Coronary artery (tissue), 2 donors: Measurements from ENCODE around the gene TRAF1.

ENCODE experiments used
- DNase-seq: peaks from one replicate; pipeline ENCODE4 v3.0.0-alpha.2; 2017; ENCODE audit warnings: low spot score
- H3K27ac ChIP-seq, 2 donors: fragments of 200-600 bp; sonication (generic); one replicate each; pipeline ENCODE4 v1.5.1; 2016 to 2019
- H3K4me3 ChIP-seq: fragments of 200-600 bp; sonication (generic); 2 replicates; pipeline ENCODE4 v1.5.1; 2016; ENCODE audit warnings: mild to moderate bottlenecking, moderate library complexity
- TF ChIP-seq, protein P1 (sequence below): fragments of 200-600 bp; sonication (generic); IDR thresholded peaks from one replicate; pipeline ENCODE4 v1.5.1; 2019; ENCODE audit warnings: antibody characterized with exemption

Gene TRAF1

DNA sequence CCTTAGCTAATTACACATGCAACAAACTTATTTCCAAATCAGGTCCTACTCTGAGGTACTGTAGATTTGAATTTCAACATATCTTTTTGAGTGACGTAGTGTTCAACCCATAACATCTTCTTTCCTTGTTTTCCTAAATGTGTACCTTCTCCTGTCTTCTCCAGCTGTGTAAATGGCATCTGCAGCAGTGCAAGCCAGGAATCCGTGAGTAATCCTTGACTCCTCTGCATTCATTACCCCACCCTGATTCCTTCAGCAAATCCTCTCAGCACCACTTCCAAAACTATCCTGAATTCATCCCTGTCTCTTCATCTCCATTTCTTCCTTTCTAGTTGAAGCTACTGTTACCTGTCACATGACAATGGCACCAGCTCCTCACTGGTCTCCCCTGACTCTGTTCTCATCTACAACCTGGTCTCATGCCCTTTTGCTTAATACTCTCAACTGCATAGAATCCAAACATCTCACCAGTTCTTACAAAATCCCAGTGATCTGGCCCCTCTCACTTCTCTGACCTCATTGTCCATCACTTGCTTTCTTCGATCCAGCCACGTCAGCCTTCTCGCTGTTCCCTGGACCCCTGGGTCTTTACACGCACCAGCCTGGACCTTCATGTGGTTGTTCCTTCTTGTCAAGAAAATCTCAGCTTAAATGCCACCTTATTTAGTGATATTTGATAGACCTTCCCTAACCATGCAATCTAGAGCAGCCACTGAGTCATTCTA is 14.6 kb upstream of the TRAF1 start:
- TF ChIP-seq, protein P1, sequence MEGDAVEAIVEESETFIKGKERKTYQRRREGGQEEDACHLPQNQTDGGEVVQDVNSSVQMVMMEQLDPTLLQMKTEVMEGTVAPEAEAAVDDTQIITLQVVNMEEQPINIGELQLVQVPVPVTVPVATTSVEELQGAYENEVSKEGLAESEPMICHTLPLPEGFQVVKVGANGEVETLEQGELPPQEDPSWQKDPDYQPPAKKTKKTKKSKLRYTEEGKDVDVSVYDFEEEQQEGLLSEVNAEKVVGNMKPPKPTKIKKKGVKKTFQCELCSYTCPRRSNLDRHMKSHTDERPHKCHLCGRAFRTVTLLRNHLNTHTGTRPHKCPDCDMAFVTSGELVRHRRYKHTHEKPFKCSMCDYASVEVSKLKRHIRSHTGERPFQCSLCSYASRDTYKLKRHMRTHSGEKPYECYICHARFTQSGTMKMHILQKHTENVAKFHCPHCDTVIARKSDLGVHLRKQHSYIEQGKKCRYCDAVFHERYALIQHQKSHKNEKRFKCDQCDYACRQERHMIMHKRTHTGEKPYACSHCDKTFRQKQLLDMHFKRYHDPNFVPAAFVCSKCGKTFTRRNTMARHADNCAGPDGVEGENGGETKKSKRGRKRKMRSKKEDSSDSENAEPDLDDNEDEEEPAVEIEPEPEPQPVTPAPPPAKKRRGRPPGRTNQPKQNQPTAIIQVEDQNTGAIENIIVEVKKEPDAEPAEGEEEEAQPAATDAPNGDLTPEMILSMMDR, result no peak
- H3K27ac ChIP-seq, result peak overlapping the region; percentile 68 to 89
- no peak for DNase-seq
- no peak overlapping the region for H3K4me3 ChIP-seq

GRCh38 chr9:120940573-120940972 is 14.0 kb upstream of the TRAF1 start:
- TF ChIP-seq, protein P1, result no peak
- DNase-seq, result no peak
- H3K27ac ChIP-seq, result peak overlapping the region in 1 of 2 donors; percentile 68

DNA sequence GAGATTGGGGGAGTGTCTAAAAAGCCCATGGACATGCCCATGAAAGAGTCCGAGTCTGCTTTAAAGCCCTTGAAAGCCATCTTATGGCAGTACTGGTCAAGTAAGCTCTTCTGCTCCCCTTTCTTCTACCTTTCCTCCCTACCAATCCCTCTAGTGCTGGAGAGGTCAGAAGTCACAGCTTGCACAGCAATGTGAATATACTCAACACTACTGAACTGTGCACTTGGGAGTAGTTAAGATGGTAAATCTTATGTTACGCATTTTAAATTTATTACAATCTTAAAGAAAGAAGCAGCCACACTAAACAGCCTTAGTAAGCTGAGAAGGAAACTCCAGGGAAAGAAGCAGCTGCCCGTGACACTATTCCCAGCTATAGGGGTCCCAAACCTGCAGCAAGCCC is 12.3 kb upstream of the TRAF1 start:
- no peak for DNase-seq
- TF ChIP-seq, protein P1, result no peak
- H3K4me3 ChIP-seq, result no peak overlapping the region
- peak overlapping the region in 1 of 2 donors; percentile 95 for H3K27ac ChIP-seq

More at GRCh38 chr9:120940573-120940972, 14.0 kb upstream of the TRAF1 start:
- H3K4me3 ChIP-seq, result no peak overlapping the region

DNA sequence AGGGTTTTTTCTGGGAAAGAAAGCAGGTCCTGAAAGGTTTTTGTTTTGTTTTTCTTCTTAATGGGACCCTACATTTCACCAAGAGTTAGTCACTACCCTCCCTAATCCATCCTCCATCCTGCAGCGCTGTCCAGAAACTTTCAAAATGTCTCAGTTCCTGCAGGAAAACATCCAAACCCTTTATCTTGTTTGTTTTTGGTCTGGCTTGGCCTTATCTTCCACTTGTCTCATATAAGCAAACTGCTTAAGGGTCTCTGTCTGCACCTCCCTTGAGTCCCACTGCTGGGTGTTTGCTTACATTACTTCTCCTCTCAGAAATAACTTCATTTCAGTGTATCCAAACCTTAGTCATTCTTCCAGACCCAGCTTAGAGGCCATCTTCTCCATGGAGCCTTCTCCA is 11.0 kb upstream of the TRAF1 start:
- TF ChIP-seq, protein P1, result no peak
- Histone ChIP-seq H3K27ac (peak overlapping the region; percentile 87 to 95), H3K4me3 (no peak overlapping the region)
- DNase-seq, result no peak

DNA sequence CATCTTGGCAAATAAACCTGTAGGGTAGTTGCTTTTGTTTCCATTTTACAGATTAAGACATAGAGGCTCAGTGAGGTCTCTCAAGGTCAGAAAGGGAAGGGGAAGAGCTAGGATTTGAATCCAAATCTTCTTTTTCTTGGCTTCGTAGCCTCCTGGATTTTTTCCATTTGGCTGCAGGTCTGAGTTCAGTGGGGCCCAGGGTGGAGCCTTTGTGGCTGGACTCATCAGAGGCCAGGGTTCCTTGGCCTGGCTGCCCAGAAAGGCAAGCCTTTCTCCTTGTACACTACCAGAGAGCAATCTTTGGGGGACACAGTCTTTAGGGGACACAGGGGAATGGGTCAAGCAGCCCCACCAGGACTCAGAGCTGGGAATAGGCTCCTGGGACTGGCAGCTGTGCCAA is 10.5 kb upstream of the TRAF1 start:
- H3K4me3 ChIP-seq, result no peak overlapping the region
- peak overlapping the region; percentile 87 to 95 for H3K27ac ChIP-seq
- TF ChIP-seq, protein P1, result no peak
- no peak for DNase-seq

GRCh38 chr9:120936764-120937122 is 10.1 kb upstream of the TRAF1 start:
- TF ChIP-seq, protein P1, result no peak
- no peak for DNase-seq
- Histone ChIP-seq H3K4me3 (no peak overlapping the region), H3K27ac (peak overlapping the region; percentile 87 to 95)

DNA sequence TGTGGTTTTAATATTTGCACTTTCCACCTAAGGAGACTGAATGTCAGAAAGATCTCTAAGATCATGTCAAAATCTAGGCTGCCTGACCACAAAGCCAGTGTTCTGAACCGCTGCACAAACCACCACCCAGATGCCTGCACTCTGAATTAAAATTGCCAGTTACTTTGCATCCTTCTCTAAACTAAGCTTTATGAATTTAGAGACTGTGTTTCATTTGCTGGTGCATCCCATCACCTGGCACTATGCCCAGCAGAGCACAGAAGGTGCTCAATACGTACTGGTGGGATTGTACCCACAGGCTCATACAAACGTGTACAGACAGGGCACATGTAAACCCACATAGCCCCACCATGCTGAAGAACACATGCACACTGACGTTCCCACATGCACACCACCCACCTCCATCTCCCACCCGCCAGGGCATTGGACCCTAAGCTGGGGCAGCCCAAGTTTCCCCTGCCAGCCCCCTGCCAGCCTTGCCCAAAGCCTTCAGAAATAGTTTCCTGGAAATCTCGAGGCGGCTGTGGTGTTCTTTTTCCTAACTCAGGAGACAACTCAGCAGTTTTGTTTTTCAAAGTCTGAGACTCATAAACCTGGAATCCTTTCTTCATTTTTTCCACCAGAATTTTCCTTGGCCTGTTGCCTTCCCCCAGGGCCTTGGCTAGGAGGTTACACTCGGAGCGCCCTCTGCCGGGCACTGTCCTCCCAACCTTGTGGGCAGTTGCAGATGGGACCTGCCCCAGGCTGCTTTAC is 9.6 kb upstream of the TRAF1 start:
- H3K27ac ChIP-seq, result peak overlapping the region; percentile 87 to 95
- DNase-seq, result peak; percentile 96
- peak overlapping the region; percentile 55 for H3K4me3 ChIP-seq
- TF ChIP-seq, protein P1, result peak; percentile 85
